ENCODE data around the gene UST. TPM values are rescaled to one million over a fixed set of nuclear protein-coding genes. Genes with fewer than 3 reads are reported as not detected.

Gene UST
- total RNA-seq, 4 donors from 2014 or later = 13.5 to 47.1 (median 33.0) TPM

GRCh38 chr6:148720406-148720805, 26.4 kb upstream of the UST start:
- peak overlapping the region in 2 of 4 donors; percentile 5 to 13 for H3K27ac ChIP-seq
- TF ChIP-seq CTCF (IDR thresholded peaks at IDR 0.05) (no peak), EP300 (IDR thresholded peaks at IDR 0.05) (no peak), POLR2A (IDR thresholded peaks at IDR 0.05) (no peak)
- WGBS, 2 donors = 32 to 36% methylated on average over 3 of the region's 3 CpGs
- H3K27me3 ChIP-seq = no peaks in the 10 kb centered on the region
- peaks cover 0 to under 1% (median 0%) of the 10 kb centered on the region in 4 donors for H3K9me3 ChIP-seq
- no peak overlapping the region for H3K4me3 ChIP-seq
- DNase-seq (ENCODE audit: low spot score in 2 of 2) = no peak
- H3K4me1 ChIP-seq = peaks cover 0 to 8% (median 0%) of the 10 kb centered on the region in 4 donors
- no peaks in the 10 kb centered on the region for H3K36me3 ChIP-seq

GRCh38 chr6:148720897-148721296, 25.9 kb upstream of the UST start:
- TF ChIP-seq POLR2A (IDR thresholded peaks at IDR 0.05) (no peak), CTCF (IDR thresholded peaks at IDR 0.05) (no peak), EP300 (IDR thresholded peaks at IDR 0.05) (no peak)
- H3K9me3 ChIP-seq = peaks cover 0 to 5% (median 1%) of the 10 kb centered on the region in 4 donors
- no peaks in the 10 kb centered on the region for H3K27me3 ChIP-seq
- H3K27ac ChIP-seq = no peak overlapping the region
- H3K4me3 ChIP-seq = no peak overlapping the region
- H3K4me1 ChIP-seq = peaks cover 0 to 8% (median 0%) of the 10 kb centered on the region in 4 donors
- DNase-seq (ENCODE audit: low spot score in 2 of 2) = no peak
- 71 to 84% methylated on average over 2 of the region's 2 CpGs for WGBS, 2 donors
- H3K36me3 ChIP-seq = no peaks in the 10 kb centered on the region

- WGBS, 2 donors = 81% methylated on average over 1 of the region's 1 CpG
- DNase-seq (ENCODE audit: low spot score in 2 of 2) = no peak
Observed at GRCh38 chr6:148723484-148723883, 23.3 kb upstream of the UST start.

GRCh38 chr6:148724428-148724827, 22.4 kb upstream of the UST start:
- H3K27ac ChIP-seq = no peak overlapping the region
- DNase-seq (ENCODE audit: low spot score in 2 of 2) = no peak
- no peaks in the 10 kb centered on the region for H3K27me3 ChIP-seq
- peaks cover 0 to 17% (median 2%) of the 10 kb centered on the region in 4 donors for H3K9me3 ChIP-seq
- no peaks in the 10 kb centered on the region for H3K36me3 ChIP-seq
- TF ChIP-seq EP300 (IDR thresholded peaks at IDR 0.05) (no peak), POLR2A (IDR thresholded peaks at IDR 0.05) (no peak)
- H3K4me1 ChIP-seq = peaks cover 0 to 8% (median 0%) of the 10 kb centered on the region in 4 donors
- no peak overlapping the region for H3K4me3 ChIP-seq

More at GRCh38 chr6:148723484-148723883, 23.3 kb upstream of the UST start:
- TF ChIP-seq POLR2A (IDR thresholded peaks at IDR 0.05) (no peak), CTCF (IDR thresholded peaks at IDR 0.05) (no peak), EP300 (IDR thresholded peaks at IDR 0.05) (no peak)
- Histone ChIP-seq H3K9me3 (peaks cover 0 to 17% (median 2%) of the 10 kb centered on the region in 4 donors), H3K4me3 (no peak overlapping the region), H3K36me3 (no peaks in the 10 kb centered on the region), H3K27me3 (no peaks in the 10 kb centered on the region), H3K27ac (no peak overlapping the region), H3K4me1 (peaks cover 0 to 8% (median 0%) of the 10 kb centered on the region in 4 donors)

- Histone ChIP-seq H3K27me3 (no peaks in the 10 kb centered on the region), H3K9me3 (peaks cover 0 to 17% (median 2%) of the 10 kb centered on the region in 4 donors), H3K27ac (no peak overlapping the region), H3K4me3 (no peak overlapping the region), H3K36me3 (no peaks in the 10 kb centered on the region), H3K4me1 (no peaks in the 10 kb centered on the region)
- no peak for DNase-seq (ENCODE audit: low spot score in 2 of 2)
- 98 to 100% methylated on average over 1 of the region's 1 CpG for WGBS, 2 donors
- TF ChIP-seq CTCF (IDR thresholded peaks at IDR 0.05) (no peak), POLR2A (IDR thresholded peaks at IDR 0.05) (no peak), EP300 (IDR thresholded peaks at IDR 0.05) (no peak)
Observed at GRCh38 chr6:148727104-148727503, 19.7 kb upstream of the UST start.

GRCh38 chr6:148735989-148736388, 10.8 kb upstream of the UST start:
- H3K9me3 ChIP-seq = no peaks in the 10 kb centered on the region
- TF ChIP-seq CTCF (IDR thresholded peaks at IDR 0.05) = no peak
- no peak for TF ChIP-seq POLR2A (IDR thresholded peaks at IDR 0.05)
- no peak for TF ChIP-seq EP300 (IDR thresholded peaks at IDR 0.05)
- DNase-seq (ENCODE audit: low spot score in 2 of 2) = no peak
- no peak overlapping the region for H3K27ac ChIP-seq
- no peaks in the 10 kb centered on the region for H3K27me3 ChIP-seq
- H3K4me1 ChIP-seq = peaks cover 0 to 11% (median 0%) of the 10 kb centered on the region in 4 donors
- H3K4me3 ChIP-seq = no peak overlapping the region
- no peaks in the 10 kb centered on the region for H3K36me3 ChIP-seq
- 85 to 97% methylated on average over 2 of the region's 2 CpGs for WGBS, 2 donors
